GM21737 (cell line): ENCODE results near the gene KCTD2.

Experiments
- ATAC-seq: cut with Tn5 transposase; IDR thresholded peaks from one replicate; pipeline ENCODE4 v1.9.1; 2021; ENCODE audit warnings: mild to moderate bottlenecking, moderate library complexity; ENCODE audit not compliant: unreplicated experiment

KCTD2 gene

GRCh38 chr17:75075597-75076336 lies 28.7 kb downstream of the KCTD2 start:
- no peak for ATAC-seq

- ATAC-seq, result no peak
Observed at GRCh38 chr17:75077072-75077495, 30.1 kb downstream of the KCTD2 start.

- ATAC-seq, result no peak
Observed at GRCh38 chr17:75077496-75078283, 30.7 kb downstream of the KCTD2 start.

GRCh38 chr17:75078284-75079022 lies 31.4 kb downstream of the KCTD2 start:
- no peak for ATAC-seq

GRCh38 chr17:75079023-75079373 lies 32.0 kb downstream of the KCTD2 start:
- no peak for ATAC-seq

- no peak for ATAC-seq
Observed at GRCh38 chr17:75081611-75082540, 34.9 kb downstream of the KCTD2 start.

- no peak for ATAC-seq
Observed at GRCh38 chr17:75082683-75083082, 35.7 kb downstream of the KCTD2 start.

GRCh38 chr17:75084039-75084660 lies 37.1 kb downstream of the KCTD2 start:
- no peak for ATAC-seq

- no peak for ATAC-seq
Observed at GRCh38 chr17:75086496-75087181, 39.6 kb downstream of the KCTD2 start.

- ATAC-seq, result no peak
Observed at GRCh38 chr17:75087182-75087557, 40.1 kb downstream of the KCTD2 start.

GRCh38 chr17:75087558-75088453 lies 40.8 kb downstream of the KCTD2 start, which contains the start of gene SLC16A5:
Gene SLC16A5, plus strand, starts transcription at chr17:75087954. Its CDS starts 5,683 bp downstream, at chr17:75093637.
- peak; percentile 60 for ATAC-seq

GRCh38 chr17:75088465-75089417 lies 41.7 kb downstream of the KCTD2 start:
- ATAC-seq, result no peak

GRCh38 chr17:75090871-75091854 lies 44.1 kb downstream of the KCTD2 start:
- no peak for ATAC-seq

- no peak for ATAC-seq
Observed at GRCh38 chr17:75091855-75092327, 44.9 kb downstream of the KCTD2 start.

- ATAC-seq, result no peak
Observed at GRCh38 chr17:75093548-75094158, 46.6 kb downstream of the KCTD2 start.
